OCI-LY7 (cell line): ENCODE data around the gene PGAP1. TPM values are rescaled to one million over a fixed set of nuclear protein-coding genes. Genes with fewer than 3 reads are reported as not detected.
A peak's percentile ranks its signal among the peaks of the same experiment; 100 is the strongest.

Source experiments
- BruUV-seq: library from RNA; stranded (reverse); fragments of 400-500 nt; replicated peaks from 2 replicates; lab custom pipeline; 2021; lab: Mats Ljungman, UMichigan
- CTCF ChIA-PET: fragments of 300-600 bp; sonication (Branson Sonifier 250); formaldehyde crosslinking; loops from one replicate; lab custom pipeline; 2022; ENCODE audit warnings: antibody characterized with exemption; ENCODE audit not compliant: unreplicated experiment; lab: Charles Lee
- POLR2A ChIA-PET: fragments of 300-600 bp; sonication (Branson Sonifier 250); formaldehyde crosslinking; loops from one replicate; lab custom pipeline; 2022; ENCODE audit warnings: antibody characterized with exemption; lab: Charles Lee
- DNase-seq: peaks from one replicate; pipeline ENCODE4 v3.0.0-alpha.2; 2015; ENCODE audit warnings: low spot score
- H2AFZ ChIP-seq: fragments of 200-600 bp; sonication (generic), shearing (Covaris generic); 2 replicates; pipeline ENCODE4 v1.6.1; 2014; ENCODE audit warnings: mild to moderate bottlenecking, antibody characterized with exemption, low read length, moderate library complexity
- H3K27ac ChIP-seq: fragments of 200-600 bp; sonication (generic); 2 replicates; pipeline ENCODE4 v1.5.1; 2014; ENCODE audit warnings: mixed run types, low read depth, mild to moderate bottlenecking, moderate library complexity, low read length, inconsistent platforms; ENCODE audit not compliant: poor library complexity, severe bottlenecking
- H3K36me3 ChIP-seq: fragments of 200-600 bp; sonication (generic); 2 replicates; pipeline ENCODE4 v1.6.1; 2014; ENCODE audit warnings: mild to moderate bottlenecking, antibody characterized with exemption, low read length, moderate library complexity, mixed read lengths; ENCODE audit not compliant: insufficient read depth
- H3K4me1 ChIP-seq: fragments of 200-600 bp; sonication (generic); 2 replicates; pipeline ENCODE4 v1.5.1; 2014; ENCODE audit warnings: mild to moderate bottlenecking, low read length; ENCODE audit not compliant: insufficient read depth, poor library complexity, severe bottlenecking
- H3K4me2 ChIP-seq: fragments of 200-600 bp; sonication (generic); 2 replicates; pipeline ENCODE4 v1.6.1; 2014; ENCODE audit warnings: mild to moderate bottlenecking, low read length
- H3K4me3 ChIP-seq: fragments of 200-600 bp; sonication (generic); 2 replicates; pipeline ENCODE4 v1.5.1; 2014; ENCODE audit warnings: mild to moderate bottlenecking, low read depth, low read length; ENCODE audit not compliant: poor library complexity, severe bottlenecking
- H3K79me2 ChIP-seq: fragments of 200-600 bp; sonication (generic); 2 replicates; pipeline ENCODE4 v1.6.1; 2016; ENCODE audit warnings: low read depth, mild to moderate bottlenecking, low read length, moderate library complexity, mixed read lengths; ENCODE audit not compliant: insufficient read depth
- H3K9me2 ChIP-seq: fragments of 200-600 bp; sonication (generic); 2 replicates; pipeline ENCODE4 v1.6.1; 2016; ENCODE audit warnings: mild to moderate bottlenecking, low read length, mixed read lengths; ENCODE audit not compliant: insufficient read depth
- H3K9me3 ChIP-seq: fragments of 200-600 bp; sonication (generic); 2 replicates; pipeline ENCODE4 v1.6.1; 2014; ENCODE audit warnings: mild to moderate bottlenecking, mixed run types, low read length, mixed read lengths
- H4K20me1 ChIP-seq: fragments of 200-600 bp; sonication (generic); 2 replicates; pipeline ENCODE4 v1.6.1; 2014; ENCODE audit warnings: mild to moderate bottlenecking, antibody characterized with exemption, low read length, moderate library complexity, mixed read lengths; ENCODE audit not compliant: insufficient read depth
- CTCF ChIP-seq: fragments of 200-600 bp; sonication (generic); conservative IDR thresholded peaks from 2 replicates; pipeline ENCODE4 v1.5.1; 2014; ENCODE audit warnings: mild to moderate bottlenecking, antibody characterized with exemption, low read length, moderate library complexity, mixed read lengths
- EZH2phosphoT487 ChIP-seq: fragments of 200-600 bp; sonication (generic); IDR thresholded peaks from 2 replicates; pipeline ENCODE4 v1.6.1; 2018; ENCODE audit warnings: low read depth, borderline replicate concordance, mild to moderate bottlenecking, mixed run types, antibody characterized with exemption, low read length, moderate library complexity, mixed read lengths
- intact Hi-C: fragments of 100-400 bp; cut with micrococcal nuclease; formaldehyde crosslinking; loops from one replicate; pipeline ENCODE4 v1.10.0; 2022; ENCODE audit not compliant: unreplicated experiment
- total RNA-seq, 2 experiments: library from RNA; depleted of rRNA in 1 of 2; stranded (reverse); fragments of >200 nt in 1 of 2; shearing (Covaris generic) in 1 of 2; gene quantifications; 2 replicates each; pipeline ENCODE4 v1.2.3, GENCODE V29; 2014 to 2022

PGAP1 gene
- total RNA-seq, 2 experiments from 2014 or later = 0.54 to 1.9 TPM

GRCh38 chr2:196849895-196850294 is 76.6 kb downstream of the PGAP1 start:
- Histone ChIP-seq H3K36me3 (no peaks in the 10 kb centered on the region), H3K9me2 (no peaks in the 10 kb centered on the region), H4K20me1 (no peaks in the 10 kb centered on the region), H3K9me3 (no peaks in the 10 kb centered on the region), H3K4me1 (no peaks in the 10 kb centered on the region), H3K4me3 (no peak overlapping the region), H3K27ac (no peak overlapping the region), H3K4me2 (no peak overlapping the region), H3K79me2 (no peaks in the 10 kb centered on the region), H2AFZ (no peak overlapping the region)
- DNase-seq = peak; percentile 7
- TF ChIP-seq EZH2phosphoT487 (no peak), CTCF (peak; percentile 62)
- POLR2A ChIA-PET = no interaction called here
- CTCF ChIA-PET = no interaction called here
- intact Hi-C loops = no loop called here
- BruUV-seq = no TSS peak

- TF ChIP-seq CTCF (no peak), EZH2phosphoT487 (no peak)
- BruUV-seq = no TSS peak
- no peaks in the 10 kb centered on the region for H3K4me1 ChIP-seq
- H3K9me2 ChIP-seq = no peaks in the 10 kb centered on the region
- H3K79me2 ChIP-seq = no peaks in the 10 kb centered on the region
- H3K4me2 ChIP-seq = no peak overlapping the region
- no peak overlapping the region for H3K4me3 ChIP-seq
- H3K9me3 ChIP-seq = no peaks in the 10 kb centered on the region
- H3K27ac ChIP-seq = no peak overlapping the region
- no peak for DNase-seq
- POLR2A ChIA-PET = no interaction called here
- CTCF ChIA-PET = no interaction called here
- no peaks in the 10 kb centered on the region for H3K36me3 ChIP-seq
- H2AFZ ChIP-seq = no peak overlapping the region
- H4K20me1 ChIP-seq = no peaks in the 10 kb centered on the region
- intact Hi-C loops = no loop called here
Observed at GRCh38 chr2:196846295-196846694, 80.2 kb downstream of the PGAP1 start.

GRCh38 chr2:196845371-196845770 is 81.1 kb downstream of the PGAP1 start:
- H4K20me1 ChIP-seq = no peaks in the 10 kb centered on the region
- no peaks in the 10 kb centered on the region for H3K4me1 ChIP-seq
- H3K4me3 ChIP-seq = no peak overlapping the region
- no peaks in the 10 kb centered on the region for H3K9me3 ChIP-seq
- H3K79me2 ChIP-seq = no peaks in the 10 kb centered on the region
- H3K4me2 ChIP-seq = no peak overlapping the region
- H2AFZ ChIP-seq = no peak overlapping the region
- H3K9me2 ChIP-seq = no peaks in the 10 kb centered on the region
- no TSS peak for BruUV-seq
- DNase-seq = no peak
- H3K36me3 ChIP-seq = no peaks in the 10 kb centered on the region
- no peak overlapping the region for H3K27ac ChIP-seq
- TF ChIP-seq EZH2phosphoT487 (no peak), CTCF (no peak)
- intact Hi-C loops = no loop called here
- ChIA-PET POLR2A (interaction anchor here (0.6 to 0.7 kb wide), 3 partner anchors 23 to 521 kb away, joined by 3 read pairs; partner anchors contain the start of gene GTF3C3), CTCF (no interaction called here)
